ENCODE results near the gene RASL12.
"Not testable (repeated sequence)": the region's sequence is repeated elsewhere in the genome, so short reads cannot be mapped to it uniquely, and the experiment has no call there.

The RASL12 gene

DNA sequence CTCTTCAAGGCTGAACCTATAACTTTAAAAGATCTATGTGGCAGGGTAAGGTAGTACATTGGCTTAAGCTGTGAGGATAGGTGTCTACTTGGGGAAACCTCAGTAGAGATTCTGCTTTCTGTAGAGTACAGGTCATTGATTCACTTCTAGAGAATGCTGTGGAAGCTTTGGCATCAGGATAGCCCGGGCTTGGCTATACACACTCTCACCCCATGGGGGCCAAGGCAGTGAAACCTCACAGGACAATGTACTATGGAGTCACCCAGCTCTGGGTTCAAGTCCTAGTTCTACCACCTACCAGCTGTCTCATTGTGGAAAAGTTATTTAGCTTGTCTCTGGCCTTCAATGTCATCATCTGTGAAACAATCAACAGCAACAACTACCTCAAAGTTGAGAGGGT is 47.4 kb downstream of the RASL12 start:
- DNase-seq = no peak

DNA sequence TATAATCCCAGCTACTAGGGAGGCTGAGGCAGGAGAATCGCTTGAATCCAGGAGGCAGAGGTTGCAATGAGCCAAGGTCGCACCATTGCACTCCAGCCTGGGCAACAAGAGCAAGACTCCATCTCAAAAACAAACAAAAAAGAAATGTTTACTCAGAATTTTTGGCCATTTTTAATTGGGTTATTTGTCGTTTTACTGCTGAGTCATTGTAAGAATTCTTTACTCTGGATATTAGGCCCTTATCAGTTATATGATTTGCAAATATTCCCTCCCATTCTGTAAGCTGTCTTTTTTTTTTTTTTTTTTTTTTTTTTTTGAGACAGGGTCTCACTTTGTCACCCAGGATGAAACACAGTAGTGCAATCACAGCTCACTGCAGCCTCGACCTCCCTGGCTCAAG is 56.6 kb downstream of the RASL12 start:
- not testable (repeated sequence) for DNase-seq

DNA sequence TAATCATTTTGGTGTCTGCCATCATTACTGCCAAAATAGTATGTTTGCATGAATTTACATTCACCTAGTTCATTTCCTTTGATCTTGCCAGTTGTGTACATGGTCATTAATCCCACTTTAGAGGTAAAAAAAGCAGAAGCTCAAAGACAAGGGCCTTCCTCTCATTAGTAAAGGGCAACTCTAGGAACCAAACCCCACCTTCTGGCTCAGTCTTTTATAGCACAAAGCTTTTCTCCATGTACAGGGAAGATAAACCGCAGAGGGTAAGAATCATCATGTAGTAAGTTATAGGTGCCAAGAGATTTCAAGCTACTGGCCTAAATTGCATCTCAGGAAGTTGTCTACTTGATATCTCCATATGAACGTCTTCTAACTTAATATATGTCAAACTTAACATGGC is 58.8 kb downstream of the RASL12 start:
- no peak for DNase-seq

DNA sequence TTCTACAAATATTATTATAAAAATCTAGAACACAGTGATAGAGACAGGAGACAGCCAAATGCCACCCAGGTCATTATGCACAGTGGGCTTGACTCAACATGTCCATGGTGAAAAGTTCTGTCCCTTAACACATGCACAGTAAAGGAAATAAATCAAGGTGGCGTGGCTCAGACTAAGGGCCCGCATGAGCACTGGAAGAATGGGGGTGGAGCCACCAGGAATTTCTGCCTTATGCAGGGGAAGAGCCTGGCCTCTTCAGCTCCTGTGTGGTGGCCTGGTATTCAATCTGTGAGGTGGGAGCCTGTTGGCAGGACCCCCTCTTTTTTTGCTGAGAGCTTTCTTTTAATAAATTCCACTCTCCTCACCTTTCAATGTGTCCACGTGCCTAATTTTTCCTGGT is 60.9 kb downstream of the RASL12 start:
- DNase-seq = no peak

DNA sequence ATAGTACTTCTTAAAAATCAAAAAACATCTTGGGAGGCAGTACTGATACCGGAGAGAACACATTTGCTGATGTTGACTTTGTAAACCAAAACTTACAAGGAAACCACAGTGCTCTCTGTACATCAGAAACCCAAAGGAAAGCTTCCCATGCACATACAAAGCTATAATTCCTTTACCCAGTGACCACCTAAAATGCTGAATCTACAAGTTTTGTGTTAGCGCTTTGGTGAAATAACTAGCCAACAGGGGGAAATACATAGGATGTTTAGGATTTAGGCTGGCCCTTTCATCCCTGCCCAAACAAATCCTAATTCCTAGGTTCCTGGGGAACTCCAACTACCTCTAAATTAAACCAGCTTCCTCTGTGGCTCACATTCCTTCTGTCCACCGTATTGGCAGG is 62.8 kb downstream of the RASL12 start:
- no peak for DNase-seq

Measured in CD4-positive, alpha-beta T cell treated with Interleukin-15 for 1 hour (primary cell).